HEK293 (cell line): ENCODE results near the gene ALG1.
"Not testable (repeated sequence)": the region's sequence is repeated elsewhere in the genome, so short reads cannot be mapped to it uniquely, and the experiment has no call there.

Source experiments
- CTCF ChIP-seq: fragments of 450-650 bp; formaldehyde crosslinking; IDR thresholded peaks from 2 replicates; pipeline ENCODE4 v1.5.1; 2016; ENCODE audit warnings: missing biosample characterization, missing genetic modification characterization
- EGR2 ChIP-seq: fragments of 450-650 bp; formaldehyde crosslinking; IDR thresholded peaks from 2 replicates; pipeline ENCODE4 v1.5.1; 2016; ENCODE audit warnings: low read depth, missing biosample characterization, missing genetic modification characterization
- KLF10 ChIP-seq: fragments of 450-650 bp; IDR thresholded peaks from 2 replicates; pipeline ENCODE4 v1.5.1; 2018; ENCODE audit warnings: missing biosample characterization, mild to moderate bottlenecking, missing genetic modification characterization
- ZBTB21 ChIP-seq: fragments of 450-650 bp; formaldehyde crosslinking; IDR thresholded peaks from 2 replicates; pipeline ENCODE4 v1.5.1; 2017; ENCODE audit warnings: missing biosample characterization, missing genetic modification characterization
- ZBTB26 ChIP-seq: fragments of 450-650 bp; formaldehyde crosslinking; optimal IDR thresholded peaks from 2 replicates; pipeline ENCODE3; 2016; ENCODE audit warnings: missing biosample characterization, mild to moderate bottlenecking, missing genetic modification characterization
- ZBTB49 ChIP-seq: fragments of 450-650 bp; formaldehyde crosslinking; IDR thresholded peaks from 2 replicates; pipeline ENCODE4 v1.5.1; 2016; ENCODE audit warnings: missing biosample characterization, missing genetic modification characterization, low read depth
- ZNF530 ChIP-seq: fragments of 450-650 bp; formaldehyde crosslinking; IDR thresholded peaks from 2 replicates; pipeline ENCODE4 v1.5.1; 2016; ENCODE audit warnings: low read depth, missing biosample characterization, missing genetic modification characterization
- ZNF548 ChIP-seq: fragments of 450-650 bp; formaldehyde crosslinking; IDR thresholded peaks from 2 replicates; pipeline ENCODE4 v1.5.1; 2016; ENCODE audit warnings: missing biosample characterization, missing genetic modification characterization
- ZNF549 ChIP-seq: fragments of 450-650 bp; IDR thresholded peaks from 2 replicates; pipeline ENCODE4 v1.5.1; 2018; ENCODE audit warnings: missing biosample characterization, missing genetic modification characterization, mild to moderate bottlenecking, inconsistent platforms, moderate library complexity
- ZNF558 ChIP-seq: fragments of 450-650 bp; formaldehyde crosslinking; IDR thresholded peaks from 2 replicates; pipeline ENCODE4 v1.5.1; 2016; ENCODE audit warnings: missing biosample characterization, missing genetic modification characterization

DNA sequence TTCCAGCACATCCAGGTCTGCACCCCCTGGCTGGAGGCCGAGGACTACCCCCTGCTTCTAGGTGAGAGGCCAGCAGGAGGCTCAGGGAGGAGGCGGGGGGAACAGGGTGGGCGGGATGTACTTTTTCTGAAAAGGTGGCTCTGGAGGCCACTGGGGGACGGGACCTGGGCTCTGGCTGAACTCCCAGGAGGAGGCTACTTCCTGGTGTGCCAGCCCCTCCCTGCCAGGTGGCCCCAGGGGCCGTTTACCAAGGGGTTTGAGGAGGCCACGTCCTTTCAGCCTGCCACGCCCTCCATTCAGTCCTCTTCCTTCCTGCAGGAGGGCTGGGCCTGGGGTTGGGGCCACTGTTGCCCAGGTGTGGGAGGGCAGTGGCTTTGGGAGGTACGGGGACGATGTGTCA lies 9.4 kb downstream of the ALG1 start:
- not testable (repeated sequence) for TF ChIP-seq CTCF (tag by site-specific recombination); ZNF558 (tag by site-specific recombination); ZBTB49 (tag by site-specific recombination); KLF10 (tag by site-specific recombination); ZNF548 (tag by site-specific recombination); ZBTB26 (tag by site-specific recombination); ZBTB21; ZNF549; ZNF530; EGR2 (tag by site-specific recombination)
